DMS153 (cell line): Measurements from ENCODE around the gene SH3BP5.
"Not testable (repeated sequence)": the region's sequence is repeated elsewhere in the genome, so short reads cannot be mapped to it uniquely, and the experiment has no call there.

Experiments used
- DNase-seq: peaks from one replicate; lab custom pipeline; 2025; lab: John Stamatoyannopoulos, UW

The SH3BP5 gene, protein sequence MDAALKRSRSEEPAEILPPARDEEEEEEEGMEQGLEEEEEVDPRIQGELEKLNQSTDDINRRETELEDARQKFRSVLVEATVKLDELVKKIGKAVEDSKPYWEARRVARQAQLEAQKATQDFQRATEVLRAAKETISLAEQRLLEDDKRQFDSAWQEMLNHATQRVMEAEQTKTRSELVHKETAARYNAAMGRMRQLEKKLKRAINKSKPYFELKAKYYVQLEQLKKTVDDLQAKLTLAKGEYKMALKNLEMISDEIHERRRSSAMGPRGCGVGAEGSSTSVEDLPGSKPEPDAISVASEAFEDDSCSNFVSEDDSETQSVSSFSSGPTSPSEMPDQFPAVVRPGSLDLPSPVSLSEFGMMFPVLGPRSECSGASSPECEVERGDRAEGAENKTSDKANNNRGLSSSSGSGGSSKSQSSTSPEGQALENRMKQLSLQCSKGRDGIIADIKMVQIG

DNA sequence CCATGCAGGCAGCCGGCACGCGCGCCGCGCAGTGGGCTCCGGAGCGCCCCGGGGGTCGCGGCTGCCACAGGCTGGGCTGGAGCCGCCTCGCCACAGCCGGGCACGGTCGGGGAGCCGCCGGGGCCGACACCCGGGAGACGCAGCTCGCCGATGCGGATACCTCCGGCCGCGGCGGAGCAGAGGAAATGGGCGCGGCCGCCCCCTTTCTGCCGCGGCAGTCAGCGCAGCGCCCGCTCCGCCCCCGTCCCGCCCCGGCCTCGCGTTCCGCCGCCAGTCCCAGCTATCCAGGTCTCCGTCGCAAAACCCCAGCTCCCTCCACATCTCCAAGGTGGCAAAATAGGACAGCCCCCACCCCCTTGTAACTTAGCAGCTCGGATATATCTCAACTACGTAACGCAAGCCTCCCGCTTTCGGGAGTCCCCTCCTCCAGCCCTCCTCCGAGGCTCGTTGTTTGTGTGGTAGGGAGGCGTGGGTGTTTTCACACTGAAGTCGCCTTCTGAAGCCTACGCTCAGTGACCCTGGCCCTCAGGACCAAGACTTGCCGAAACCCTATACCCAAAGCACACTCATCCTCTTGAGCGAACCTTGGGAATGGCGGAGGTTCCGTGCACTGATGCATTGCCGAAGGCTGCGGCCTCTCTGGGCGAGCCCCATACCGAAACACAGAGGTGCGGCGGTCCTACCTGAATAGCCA lies at the start of gene SH3BP5:
SH3BP5 (minus strand) TSS at position 182 of the 694 bp plus-strand sequence; CDS start at position 4, 178 bp downstream.
- DNase-seq = no peak

DNA sequence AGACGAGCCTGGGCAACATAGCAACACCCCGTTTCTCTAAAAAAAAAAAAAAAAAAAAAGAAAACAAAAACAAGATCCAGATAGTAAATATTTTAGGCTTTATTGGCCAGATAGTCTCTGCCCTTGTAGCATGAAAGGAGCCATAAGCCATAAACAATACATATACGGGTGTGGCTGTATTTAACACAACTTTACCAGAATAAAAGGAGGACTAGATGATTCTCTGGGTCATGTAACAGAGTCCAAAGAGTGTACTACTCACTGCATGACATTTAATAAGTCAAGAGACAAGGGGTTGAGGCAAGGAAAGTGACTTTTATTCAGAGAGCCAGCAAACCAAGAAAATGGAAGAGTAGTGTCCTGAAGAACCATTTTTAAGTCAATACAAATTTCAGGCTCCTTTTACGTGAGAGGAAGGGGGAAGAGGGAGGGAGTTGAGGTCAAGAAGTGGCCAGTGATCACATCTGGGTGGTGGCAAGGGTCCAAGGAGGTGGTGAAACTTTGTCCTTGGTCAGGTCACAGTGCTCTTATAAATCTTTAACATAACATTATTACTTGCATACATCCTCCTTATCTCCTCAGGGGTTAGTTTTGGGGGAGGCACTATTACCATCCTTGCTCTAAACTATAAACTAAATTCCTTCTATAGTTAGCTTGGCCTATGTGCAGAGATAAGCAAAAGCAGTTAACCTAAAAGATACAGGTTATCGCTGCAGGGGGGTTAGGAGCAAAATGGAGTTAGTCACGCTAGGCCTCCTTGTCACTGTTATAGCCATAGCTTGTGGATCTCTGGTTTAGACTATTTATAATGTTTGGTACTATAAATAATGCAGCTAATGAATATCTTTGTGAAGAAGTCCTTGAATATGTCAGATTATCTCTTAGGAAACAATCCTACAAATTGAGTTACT lies 48.8 kb upstream of the SH3BP5 start:
- DNase-seq = no peak

DNA sequence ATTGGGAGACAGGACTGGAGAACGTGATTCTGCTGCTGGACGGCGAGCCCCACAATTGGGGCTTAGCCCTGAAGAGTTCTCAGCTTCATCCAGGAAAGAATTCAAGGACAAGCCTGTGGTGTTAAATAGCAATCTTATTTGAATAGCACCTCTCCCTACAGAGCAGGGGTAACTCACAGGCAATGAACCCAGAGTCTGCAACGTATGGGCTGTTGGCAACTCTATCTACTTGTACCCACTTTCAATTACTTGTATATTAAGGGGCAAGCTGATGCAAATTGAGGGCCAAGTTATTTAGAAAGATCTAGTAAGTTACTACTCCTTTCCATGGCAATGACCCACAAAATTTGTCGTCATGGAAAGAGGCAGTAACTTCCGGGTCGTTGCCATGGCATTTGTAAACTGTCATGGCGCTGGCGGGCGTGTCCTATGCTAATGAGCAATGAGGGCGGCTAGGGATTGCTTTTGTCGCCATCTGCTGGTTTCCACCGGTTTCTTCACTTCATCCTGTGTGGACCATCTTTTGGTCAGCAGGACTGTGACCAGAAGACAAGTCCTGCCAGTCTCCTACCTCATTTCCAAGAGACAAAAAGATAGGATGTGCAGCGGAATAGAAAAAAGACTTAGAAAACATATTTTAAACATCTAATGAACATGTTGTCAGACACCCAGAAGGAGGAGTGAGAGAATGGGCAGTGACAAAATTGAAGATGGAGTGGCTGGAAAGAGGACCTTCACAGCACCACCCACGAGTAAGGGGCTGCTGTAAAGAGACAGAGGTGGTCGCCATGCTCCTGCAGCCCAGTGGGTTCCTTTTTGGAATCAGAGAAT lies 45.8 kb upstream of the SH3BP5 start:
- peak; percentile 70 for DNase-seq

DNA sequence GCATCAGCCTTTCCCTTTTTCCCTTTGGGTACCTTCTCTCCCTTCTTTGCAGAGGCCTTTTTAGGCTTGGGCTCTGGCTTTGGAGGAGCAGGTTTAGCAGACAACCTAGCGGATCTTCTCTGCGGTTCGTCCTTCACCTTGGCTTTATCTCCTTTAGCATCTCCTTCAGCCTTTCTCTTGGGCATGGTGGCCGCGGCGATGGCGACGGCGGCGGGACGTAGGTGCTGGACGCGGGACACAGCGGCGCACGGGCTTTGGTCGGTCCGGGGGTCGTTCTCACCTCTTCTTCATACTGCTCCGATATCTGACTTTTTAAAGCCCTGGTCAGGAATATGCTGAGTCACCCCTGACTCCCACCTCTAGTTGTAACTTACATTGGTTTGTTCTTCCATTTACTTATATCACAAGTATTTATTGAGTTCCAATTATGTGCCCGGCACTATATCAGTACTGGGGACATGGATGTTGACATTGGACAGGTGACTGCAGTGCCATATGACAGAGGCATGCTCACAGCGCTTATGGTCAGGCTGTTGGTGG lies 43.1 kb upstream of the SH3BP5 start:
- no peak for DNase-seq

DNA sequence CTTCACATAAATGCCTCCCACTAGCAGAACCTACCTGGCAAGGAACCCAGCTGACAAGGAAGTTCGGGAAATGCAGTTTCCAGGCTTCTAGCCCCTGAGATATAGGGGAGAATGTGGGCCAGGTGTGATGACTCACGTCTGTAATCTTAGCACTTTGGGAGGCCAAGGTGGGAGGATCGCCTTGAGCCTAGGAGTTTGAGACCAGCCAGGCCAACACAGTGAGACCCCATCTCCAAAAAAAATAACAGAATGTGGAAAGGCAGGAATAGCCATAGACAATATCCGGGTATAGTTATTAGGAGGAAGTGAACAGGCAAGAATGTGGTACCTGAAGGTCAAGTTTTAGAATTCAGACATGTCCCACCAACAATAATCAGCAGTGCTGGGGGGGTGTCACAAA lies 40.5 kb upstream of the SH3BP5 start:
- DNase-seq = no peak

DNA sequence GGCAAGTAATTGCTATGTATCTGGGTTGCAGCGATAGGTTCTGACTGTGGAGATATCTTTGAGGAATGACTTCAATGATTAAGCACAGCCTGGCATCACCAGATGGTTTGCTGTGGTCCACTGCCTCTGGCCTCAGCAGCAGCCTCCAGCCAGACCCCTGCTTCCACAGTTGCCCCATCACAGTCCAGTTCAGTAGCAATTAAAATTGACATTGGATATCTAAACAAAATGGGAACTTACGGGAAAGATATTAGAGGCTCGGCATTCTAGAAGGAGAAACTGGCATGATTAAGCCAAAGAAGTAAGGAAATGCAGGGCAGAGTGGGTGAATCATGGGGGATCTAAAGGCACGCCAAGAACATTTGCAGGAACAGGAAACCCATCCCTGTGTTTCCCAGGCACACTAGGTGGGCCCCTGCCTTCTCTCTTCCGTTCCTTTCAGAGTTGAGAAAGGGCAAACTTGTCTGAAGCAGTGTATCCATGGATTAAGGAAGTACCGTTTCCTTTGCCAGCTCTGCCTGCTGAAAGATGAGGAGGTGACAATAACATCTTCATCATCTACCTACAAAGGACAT lies 36.3 kb upstream of the SH3BP5 start:
- no peak for DNase-seq

DNA sequence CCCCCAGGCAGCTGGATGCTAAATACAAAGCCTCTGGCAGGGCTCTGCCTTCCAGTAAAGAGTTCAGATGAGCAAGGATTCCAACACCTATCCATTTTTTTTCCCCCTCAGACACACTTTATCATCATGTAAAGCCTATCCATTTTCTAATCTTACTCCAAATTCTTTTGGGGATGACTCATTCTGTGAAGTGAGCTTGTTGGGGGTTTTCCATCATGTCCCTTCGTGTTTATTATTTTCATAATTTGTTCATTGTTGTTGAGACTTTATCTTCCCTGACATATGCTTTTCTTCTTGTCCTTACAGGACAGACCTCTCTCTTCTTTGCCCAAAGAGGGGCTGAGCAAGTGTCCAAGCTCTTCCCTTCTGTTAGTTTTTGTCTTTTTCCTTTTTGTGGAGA lies 34.7 kb upstream of the SH3BP5 start:
- no peak for DNase-seq

DNA sequence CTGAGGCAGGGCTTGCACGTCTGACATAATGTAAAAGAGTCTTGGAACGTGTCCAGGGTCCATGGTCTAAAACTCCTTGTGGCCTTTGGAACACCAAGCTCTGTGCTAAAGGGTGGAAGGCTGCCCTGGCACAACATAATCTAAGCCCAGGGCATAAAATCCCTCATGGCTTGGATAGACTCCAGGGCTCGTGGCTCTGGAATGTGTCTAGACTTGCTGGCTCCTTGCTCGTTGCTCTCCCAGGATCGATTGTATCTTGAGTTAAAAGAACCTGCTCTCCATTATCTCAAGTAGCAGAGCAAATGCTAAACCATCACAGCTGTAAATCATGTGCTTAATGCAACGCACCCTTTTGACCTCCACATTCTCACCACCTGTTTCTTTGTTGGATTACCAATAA lies 31.7 kb upstream of the SH3BP5 start:
- not testable (repeated sequence) for DNase-seq

DNA sequence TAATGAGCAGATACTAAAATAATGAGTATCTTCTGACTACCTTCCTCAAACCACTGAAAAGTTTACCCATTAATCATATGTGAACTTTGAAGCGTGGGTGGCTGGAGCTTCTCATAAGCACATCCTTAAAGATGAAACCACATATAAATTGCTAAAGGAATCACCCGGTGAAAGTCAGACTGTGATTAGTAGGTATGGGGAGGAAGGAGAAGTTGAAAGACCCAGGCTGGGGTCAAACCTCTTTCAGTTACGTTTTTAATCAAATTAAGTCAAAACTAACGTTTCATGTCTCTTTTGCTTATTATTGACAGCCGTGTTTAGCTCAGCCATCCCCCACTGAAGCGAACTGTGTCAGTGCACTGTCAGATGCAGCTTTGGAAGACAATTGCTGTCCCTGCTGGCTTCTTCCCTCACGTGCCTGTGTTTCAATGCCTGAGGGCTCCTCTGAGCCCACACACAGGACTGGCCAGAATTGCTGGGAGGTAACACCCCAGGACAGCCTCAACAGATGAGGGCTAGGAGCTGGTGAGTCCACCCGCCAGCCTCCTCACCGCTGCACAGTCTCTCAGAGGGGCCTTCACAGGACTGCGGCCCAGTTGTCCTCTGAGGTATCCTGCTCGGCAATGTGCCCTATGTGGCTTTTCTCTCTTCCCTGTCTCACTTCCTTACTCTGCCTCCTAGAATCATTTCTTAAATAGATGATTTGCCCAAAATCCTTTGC lies 29.3 kb upstream of the SH3BP5 start:
- no peak for DNase-seq

DNA sequence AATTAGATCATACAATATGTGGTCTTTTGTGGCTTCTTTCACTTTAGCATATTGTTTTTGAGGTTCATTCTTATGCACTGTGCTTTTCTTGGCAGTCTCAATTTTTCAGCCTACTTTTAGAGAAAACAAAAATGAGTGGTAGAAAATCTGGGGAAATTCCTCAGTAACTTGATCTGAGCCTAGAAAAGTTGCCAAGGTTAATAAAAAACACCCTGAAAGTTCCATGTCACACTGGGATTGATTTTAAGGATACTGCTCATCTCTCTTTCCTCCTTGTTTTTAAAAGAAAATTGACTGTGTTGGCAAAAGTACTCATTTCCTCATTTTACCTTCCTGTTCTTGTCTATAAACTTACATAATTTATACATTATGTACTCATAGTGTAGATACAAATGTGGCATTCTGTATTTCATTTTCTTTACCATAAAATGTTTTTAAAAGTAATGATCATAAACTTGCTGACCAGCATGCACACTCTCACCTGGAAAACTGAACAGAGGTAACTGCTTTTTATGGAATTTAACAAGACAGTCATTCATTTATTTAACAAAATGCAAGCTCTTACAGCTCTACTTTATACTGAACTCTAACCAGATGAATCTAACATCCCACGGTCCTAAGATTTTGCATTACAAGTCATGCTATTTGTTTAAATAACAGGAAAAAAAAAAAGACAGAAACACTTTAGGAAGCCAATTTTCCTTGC lies 28.6 kb upstream of the SH3BP5 start:
- no peak for DNase-seq

DNA sequence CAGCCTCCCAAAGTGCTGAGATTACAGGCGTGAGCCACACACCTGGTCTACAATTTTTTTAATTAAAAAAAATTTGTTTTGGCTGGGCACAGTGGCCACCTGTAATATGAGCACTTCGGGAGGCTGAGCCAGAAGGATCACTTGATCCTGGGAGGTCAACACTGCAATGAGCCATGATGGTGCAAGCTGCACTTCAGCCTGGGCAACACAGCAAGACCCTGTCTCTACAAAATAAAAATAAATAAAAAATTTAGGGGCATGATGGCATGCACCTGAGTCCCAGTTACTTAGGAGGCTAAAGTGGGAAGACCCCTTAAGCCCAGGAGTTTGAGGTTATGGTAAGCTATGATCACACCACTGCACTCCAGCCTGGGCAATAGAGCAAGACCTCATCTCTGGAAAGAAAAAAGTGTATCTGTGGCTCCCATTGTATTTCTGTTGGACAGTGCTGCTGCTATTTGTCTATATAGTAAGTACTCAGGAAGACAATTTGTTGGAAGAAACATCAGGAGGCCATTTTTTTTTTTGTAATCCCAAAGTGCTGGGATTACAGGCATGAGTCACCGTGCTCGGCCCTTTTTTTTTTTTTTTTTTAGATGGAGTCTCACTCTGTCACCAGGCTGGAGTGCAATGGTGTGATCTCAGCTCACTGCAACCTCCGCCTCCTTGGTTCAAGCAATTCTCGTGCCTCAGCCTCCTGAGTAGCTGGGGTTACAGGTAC lies 27.5 kb upstream of the SH3BP5 start:
- DNase-seq = no peak

DNA sequence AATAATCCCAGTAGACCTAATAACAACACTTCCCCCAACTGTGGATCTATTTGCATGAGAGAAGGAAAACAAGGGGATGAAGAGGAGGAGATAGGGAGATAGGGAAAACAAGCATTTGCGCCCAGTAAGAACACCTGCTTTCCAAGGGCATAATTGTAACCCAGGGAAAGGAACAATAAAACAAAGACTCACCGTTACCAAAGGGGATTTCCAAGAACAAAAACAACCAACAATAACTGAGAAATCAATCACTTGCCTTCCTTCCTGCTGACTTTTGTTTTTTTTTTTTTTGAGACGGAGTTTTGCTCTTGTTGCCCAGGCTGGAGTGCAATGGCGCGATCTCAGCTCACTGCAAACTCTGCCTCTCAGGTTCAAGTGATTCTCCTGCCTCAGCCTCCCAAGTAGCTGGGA lies 24.3 kb upstream of the SH3BP5 start:
- not testable (repeated sequence) for DNase-seq

DNA sequence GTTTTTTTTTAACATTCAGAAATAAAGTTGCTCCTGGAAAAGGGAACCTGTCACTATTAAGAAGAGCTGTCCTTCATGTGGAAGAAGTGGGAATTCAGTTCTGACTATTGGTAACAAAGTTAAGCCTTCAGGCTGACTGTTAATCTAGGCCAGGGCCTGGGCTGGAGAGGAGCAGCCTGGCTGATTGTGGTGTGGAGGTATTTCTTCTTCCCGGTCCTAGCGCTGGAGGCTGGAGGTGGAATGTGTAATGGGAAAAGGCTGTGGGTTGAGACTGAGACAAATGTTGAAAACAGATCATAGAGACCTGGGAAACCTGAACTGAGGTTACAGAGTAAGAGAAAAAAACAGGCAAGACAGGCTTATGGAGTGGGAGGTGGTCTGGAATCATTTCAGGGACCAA lies 23.8 kb upstream of the SH3BP5 start:
- DNase-seq = no peak

DNA sequence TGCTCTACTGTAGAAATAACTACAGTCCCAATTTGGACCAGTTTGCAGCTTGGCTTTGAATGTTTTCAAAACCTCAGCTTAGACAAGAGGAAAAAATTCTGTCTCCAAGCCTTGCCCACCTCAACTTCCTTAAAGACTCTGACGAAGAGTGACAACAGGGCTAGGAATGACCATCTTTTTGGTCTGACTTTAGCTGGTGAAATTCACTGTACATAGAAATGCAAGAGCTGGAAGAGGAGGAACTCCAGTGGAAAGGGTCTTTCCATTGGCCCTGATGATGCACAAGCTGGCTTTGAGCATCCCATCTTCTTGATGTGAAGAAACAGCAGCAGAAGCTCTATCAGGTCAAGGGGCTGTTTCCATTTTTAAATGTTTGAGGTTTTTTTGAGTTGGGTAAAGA lies 22.7 kb upstream of the SH3BP5 start:
- no peak for DNase-seq

DNA sequence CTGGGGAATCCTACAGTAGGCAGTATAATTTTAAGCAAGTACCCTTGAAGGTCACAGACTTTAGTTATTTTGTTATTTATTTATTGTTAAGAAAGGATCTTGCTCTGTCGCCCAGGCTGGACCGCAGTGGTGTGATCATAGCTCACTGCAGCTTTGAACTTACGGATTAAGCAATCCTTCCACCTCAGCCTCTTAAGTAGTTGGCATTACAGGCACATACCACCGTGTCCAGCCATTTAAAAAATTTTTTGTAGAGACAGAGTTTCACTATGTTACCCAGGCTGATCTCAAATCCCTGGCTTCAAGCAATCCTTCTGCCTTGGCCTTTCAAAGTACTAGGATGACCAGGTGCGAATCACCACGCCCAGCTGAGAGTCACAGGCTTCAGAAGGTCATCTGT lies 22.1 kb upstream of the SH3BP5 start:
- no peak for DNase-seq

DNA sequence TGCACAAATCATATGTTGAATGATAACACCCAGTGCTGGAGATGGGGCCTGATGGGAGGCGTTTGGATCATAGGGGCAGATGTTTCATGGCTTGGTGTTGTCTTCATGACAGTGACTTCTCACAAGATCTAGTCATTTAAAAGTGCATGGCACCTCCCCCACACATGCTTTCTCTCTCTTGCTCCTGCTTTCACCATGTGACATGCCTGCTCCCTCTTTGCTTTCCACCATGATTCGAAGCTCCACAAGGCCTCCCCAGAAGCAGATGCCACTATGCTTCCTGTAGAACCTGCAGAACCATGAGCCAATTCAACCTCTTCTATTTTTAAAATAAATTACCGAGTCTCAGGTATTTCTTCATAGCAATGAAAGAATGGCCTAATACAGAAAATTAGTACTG lies 17.8 kb upstream of the SH3BP5 start:
- no peak for DNase-seq

DNA sequence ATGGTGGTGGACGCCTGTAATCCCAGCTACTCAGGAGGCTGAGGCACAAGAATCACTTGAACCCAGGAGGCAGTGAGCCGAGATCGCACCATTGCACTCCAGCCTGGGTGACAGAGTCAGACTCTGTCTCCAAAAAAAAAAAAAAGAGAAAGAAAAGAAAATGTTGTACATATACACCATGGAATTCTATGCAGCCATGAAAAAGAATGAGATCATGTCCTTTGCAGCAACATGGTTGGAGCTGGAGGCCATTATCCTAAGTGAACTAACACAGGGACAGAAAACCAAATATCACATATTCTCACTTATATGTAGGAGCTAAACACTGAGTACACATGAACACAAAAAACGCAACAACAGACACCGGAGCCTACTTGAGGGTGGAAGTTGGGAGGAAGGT lies 17.1 kb upstream of the SH3BP5 start:
- not testable (repeated sequence) for DNase-seq

DNA sequence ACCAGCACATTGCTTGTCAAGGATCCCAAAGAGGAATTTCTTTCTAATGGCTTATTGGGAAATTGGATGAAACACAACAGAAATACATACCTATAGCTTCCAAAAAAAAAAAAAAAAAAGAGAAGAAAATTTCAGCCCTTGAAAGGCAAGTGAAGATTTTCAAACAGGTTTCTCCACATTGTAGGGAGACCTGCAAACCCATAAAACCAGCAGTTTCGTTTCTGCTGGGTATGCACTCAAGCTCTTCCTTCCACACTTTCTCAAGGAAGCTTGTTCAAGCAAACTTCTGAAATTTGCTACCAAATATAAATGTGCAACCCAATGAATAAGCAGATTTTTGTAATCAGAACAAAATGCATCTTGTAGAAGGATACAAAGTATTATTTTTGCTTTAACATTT lies 15.9 kb upstream of the SH3BP5 start:
- DNase-seq = no peak

DNA sequence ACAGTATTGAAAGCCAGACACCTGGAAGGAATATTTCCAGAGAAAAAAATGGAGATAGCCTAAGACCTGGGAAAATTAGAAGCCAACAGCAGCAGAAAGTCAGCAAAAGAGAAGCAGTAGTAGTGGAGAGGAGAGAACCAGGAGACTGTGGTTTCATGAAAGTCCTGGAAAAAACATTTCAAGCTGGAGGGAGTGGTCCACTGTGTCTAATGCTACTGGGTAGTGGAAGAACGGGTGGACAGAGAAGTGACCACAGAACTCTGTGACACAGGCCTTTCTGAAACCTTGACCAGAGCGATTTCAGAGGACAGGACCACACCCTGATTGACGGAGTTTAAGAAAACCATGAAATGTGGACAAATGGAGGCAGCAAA lies 15.3 kb upstream of the SH3BP5 start:
- no peak for DNase-seq
